Measurements from ENCODE around the gene RAB11FIP4. TPM values are rescaled to one million over a fixed set of nuclear protein-coding genes. Genes with fewer than 3 reads are reported as not detected.

The RAB11FIP4 gene
- total RNA-seq, 4 donors from 2014 or later = 28.9 to 46.8 (median 35.7) TPM

DNA sequence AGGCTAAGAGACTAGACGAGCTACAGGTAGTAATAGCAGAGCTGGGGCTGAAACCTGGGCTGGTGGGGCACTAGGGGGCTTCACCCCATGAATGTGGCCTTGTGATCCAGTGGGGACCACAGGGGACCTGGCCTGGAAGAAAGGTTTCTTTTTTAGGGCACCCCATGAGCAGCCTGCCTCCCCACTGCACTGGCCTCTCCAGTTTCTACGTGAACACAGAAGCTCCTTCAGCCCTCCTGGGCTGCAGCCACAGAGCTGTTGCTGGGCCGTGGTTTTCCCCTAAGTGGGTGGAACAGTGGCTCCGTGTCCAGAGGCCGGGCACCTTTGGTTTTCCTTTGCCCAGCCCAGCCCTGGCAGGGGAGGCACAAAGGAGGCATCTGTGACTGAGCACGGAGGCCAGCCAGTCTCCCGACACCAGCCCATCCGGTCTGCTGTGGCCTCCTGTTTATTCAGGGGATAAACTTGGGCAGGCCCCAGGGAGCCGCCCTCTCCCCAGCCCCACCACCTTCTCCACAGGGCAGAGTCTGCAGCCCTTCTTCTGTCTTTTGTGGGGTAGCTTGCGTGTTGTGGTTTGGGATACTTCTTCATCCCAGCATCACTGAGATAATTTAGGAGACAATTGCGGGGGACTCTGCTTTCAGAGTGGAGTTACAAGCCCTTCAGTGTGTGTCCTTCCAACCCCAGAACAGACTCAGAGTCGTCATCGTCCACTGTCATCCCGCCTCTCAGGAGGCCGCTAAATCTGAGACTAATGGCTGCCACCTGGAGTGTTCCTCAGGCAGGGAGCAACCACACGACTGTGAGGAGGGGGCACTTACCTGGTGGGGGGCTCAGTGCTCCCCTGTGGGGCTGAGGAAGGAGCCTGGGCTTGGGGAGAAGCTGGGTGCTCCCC, 85.3 kb downstream of the RAB11FIP4 start:
- H3K9me3 ChIP-seq = no peaks in the 10 kb centered on the region
- no peak overlapping the region for H3K4me3 ChIP-seq
- DNase-seq (ENCODE audit: low spot score in 2 of 2) = no peak
- WGBS = 79% methylated on average over 12 of the region's 16 CpGs
- H3K27ac ChIP-seq = no peak overlapping the region
- TF ChIP-seq, protein P1, sequence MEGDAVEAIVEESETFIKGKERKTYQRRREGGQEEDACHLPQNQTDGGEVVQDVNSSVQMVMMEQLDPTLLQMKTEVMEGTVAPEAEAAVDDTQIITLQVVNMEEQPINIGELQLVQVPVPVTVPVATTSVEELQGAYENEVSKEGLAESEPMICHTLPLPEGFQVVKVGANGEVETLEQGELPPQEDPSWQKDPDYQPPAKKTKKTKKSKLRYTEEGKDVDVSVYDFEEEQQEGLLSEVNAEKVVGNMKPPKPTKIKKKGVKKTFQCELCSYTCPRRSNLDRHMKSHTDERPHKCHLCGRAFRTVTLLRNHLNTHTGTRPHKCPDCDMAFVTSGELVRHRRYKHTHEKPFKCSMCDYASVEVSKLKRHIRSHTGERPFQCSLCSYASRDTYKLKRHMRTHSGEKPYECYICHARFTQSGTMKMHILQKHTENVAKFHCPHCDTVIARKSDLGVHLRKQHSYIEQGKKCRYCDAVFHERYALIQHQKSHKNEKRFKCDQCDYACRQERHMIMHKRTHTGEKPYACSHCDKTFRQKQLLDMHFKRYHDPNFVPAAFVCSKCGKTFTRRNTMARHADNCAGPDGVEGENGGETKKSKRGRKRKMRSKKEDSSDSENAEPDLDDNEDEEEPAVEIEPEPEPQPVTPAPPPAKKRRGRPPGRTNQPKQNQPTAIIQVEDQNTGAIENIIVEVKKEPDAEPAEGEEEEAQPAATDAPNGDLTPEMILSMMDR (IDR thresholded peaks at IDR 0.05) = no peak
- TF ChIP-seq EP300 (IDR thresholded peaks at IDR 0.05) (no peak), POLR2AphosphoS5 (IDR thresholded peaks at IDR 0.05) (no peak), POLR2A (IDR thresholded peaks at IDR 0.05) (no peak)
- no peaks in the 10 kb centered on the region for H3K36me3 ChIP-seq
- no peaks in the 10 kb centered on the region for H3K4me1 ChIP-seq
- H3K27me3 ChIP-seq = peaks cover 15% of the 10 kb centered on the region

DNA sequence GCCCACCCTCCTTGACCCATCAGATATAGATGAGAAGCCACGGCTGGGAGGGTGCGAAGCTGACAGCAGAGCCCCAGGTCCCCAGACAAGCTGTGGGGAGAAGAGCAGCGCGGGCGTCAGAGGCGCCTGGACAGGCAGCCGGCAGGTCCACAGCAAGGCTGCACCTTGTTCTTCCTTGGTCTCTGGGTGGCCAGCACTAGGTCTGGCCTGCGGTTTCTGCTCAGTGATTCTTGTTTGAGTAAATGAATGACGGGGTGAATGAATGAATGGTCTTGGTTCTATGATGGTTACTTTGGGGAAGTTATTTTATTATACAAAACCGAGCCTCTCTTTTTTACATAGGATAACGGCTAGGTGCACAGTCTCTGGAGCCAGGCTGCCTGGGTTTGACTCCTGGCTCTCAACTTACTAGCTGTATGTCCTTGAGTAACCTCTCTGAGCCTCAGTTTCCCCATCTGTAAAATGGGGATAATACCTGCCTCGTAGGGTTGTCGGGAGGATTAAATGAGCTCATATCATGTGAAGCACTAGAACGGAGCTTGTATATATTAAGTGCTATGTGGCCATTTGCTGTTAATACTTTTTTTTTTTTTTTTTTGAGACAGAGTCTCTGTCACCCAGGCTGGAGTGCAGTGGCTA, 86.1 kb downstream of the RAB11FIP4 start:
- TF ChIP-seq, protein P1 (IDR thresholded peaks at IDR 0.05) = no peak
- TF ChIP-seq EP300 (IDR thresholded peaks at IDR 0.05) (no peak), POLR2AphosphoS5 (IDR thresholded peaks at IDR 0.05) (no peak), POLR2A (IDR thresholded peaks at IDR 0.05) (no peak)
- Histone ChIP-seq H3K27ac (no peak overlapping the region), H3K36me3 (no peaks in the 10 kb centered on the region), H3K4me3 (no peak overlapping the region), H3K27me3 (peaks cover 15% of the 10 kb centered on the region), H3K4me1 (no peaks in the 10 kb centered on the region), H3K9me3 (no peaks in the 10 kb centered on the region)
- no peak for DNase-seq (ENCODE audit: low spot score in 2 of 2)
- WGBS = 92% methylated on average over 14 of the region's 14 CpGs

DNA sequence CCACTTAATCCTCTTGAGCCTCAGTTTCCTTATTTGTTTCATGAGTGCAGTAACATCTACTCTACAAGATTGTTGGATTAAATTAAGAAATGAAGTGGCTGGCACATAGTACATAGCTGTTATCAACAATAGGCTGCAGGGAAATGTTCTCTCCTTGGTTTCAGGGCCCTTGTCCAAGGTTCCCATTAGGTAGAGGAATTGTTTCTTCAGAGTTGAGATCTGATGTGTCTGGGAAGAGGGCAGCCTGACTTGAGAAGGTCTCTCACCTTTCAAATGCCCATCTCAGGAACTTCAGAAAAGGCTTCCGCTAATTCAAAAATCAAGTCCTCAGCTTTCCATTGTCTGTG, 87.6 kb downstream of the RAB11FIP4 start:
- H3K27ac ChIP-seq = no peak overlapping the region
- TF ChIP-seq, protein P1 (IDR thresholded peaks at IDR 0.05) = no peak
- WGBS = 100% methylated on average over 1 of the region's 1 CpG
- H3K36me3 ChIP-seq = no peaks in the 10 kb centered on the region
- DNase-seq (ENCODE audit: low spot score in 2 of 2) = no peak
- no peaks in the 10 kb centered on the region for H3K4me1 ChIP-seq
- H3K4me3 ChIP-seq = no peak overlapping the region
- no peaks in the 10 kb centered on the region for H3K9me3 ChIP-seq
- H3K27me3 ChIP-seq = peaks cover 15% of the 10 kb centered on the region

DNA sequence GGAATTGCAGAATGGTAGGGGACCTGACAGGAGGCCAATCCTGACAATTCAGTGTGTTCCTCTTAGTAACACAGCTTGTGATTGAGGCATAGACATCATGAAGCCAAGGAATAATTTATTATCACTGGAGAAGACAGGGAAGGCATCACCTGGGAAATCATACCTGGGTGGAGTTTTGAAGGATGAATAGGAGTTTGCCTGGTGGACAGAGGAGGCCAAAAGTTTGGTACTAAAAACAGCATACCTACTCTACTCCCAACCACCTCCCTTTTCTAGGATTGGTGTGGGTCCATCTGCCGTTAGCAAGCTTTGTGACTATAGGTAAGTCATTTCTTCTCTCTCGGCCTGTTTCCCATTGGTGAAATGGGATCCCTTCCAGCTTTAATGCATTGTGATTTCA, 88.0 kb downstream of the RAB11FIP4 start:
- peaks cover 15% of the 10 kb centered on the region for H3K27me3 ChIP-seq
- H3K9me3 ChIP-seq = no peaks in the 10 kb centered on the region
- H3K4me1 ChIP-seq = no peaks in the 10 kb centered on the region
- DNase-seq (ENCODE audit: low spot score in 2 of 2) = no peak
- no peak for TF ChIP-seq POLR2A (IDR thresholded peaks at IDR 0.05)
- TF ChIP-seq, protein P1 (IDR thresholded peaks at IDR 0.05) = no peak
- no peak for TF ChIP-seq EP300 (IDR thresholded peaks at IDR 0.05)
- no peak for TF ChIP-seq POLR2AphosphoS5 (IDR thresholded peaks at IDR 0.05)
- H3K36me3 ChIP-seq = no peaks in the 10 kb centered on the region
- no peak overlapping the region for H3K27ac ChIP-seq
- no peak overlapping the region for H3K4me3 ChIP-seq
- 92% methylated on average over 2 of the region's 2 CpGs for WGBS

DNA sequence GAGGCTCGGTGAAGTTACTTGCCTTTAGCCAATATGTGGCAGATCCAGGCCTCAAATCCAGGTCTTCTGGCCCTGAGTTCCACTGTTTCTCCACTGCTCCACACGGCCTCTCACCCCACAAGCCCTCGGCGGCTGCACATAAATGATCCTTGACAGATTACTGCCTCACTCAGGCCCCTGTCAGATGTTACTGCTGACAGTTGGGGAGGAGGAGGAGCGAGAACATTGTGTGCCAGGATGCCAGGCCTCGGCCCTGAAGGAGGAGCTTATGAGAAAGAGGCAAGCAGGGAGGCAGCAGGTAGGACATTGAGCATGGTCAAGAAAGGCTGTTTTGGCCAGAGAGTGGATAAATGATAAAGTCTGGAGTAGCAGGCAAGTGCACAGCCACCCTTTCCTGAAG, 88.6 kb downstream of the RAB11FIP4 start:
- H3K4me1 ChIP-seq = no peaks in the 10 kb centered on the region
- H3K27ac ChIP-seq = no peak overlapping the region
- H3K4me3 ChIP-seq = no peak overlapping the region
- TF ChIP-seq EP300 (IDR thresholded peaks at IDR 0.05) (no peak), POLR2A (IDR thresholded peaks at IDR 0.05) (no peak), POLR2AphosphoS5 (IDR thresholded peaks at IDR 0.05) (no peak)
- TF ChIP-seq, protein P1 (IDR thresholded peaks at IDR 0.05) = no peak
- no peaks in the 10 kb centered on the region for H3K9me3 ChIP-seq
- H3K27me3 ChIP-seq = peaks cover 15% of the 10 kb centered on the region
- WGBS = 81% methylated on average over 6 of the region's 6 CpGs
- no peak for DNase-seq (ENCODE audit: low spot score in 2 of 2)
- no peaks in the 10 kb centered on the region for H3K36me3 ChIP-seq

Measured in suprapubic skin (tissue), 4 donors.